ENCODE data around the gene UNK. TPM values are rescaled to one million over a fixed set of nuclear protein-coding genes. Genes with fewer than 3 reads are reported as not detected.

Gene UNK
- total and polyA plus RNA-seq, 2 of the 13 experiments (the other 11 are each of a cell fraction or from before 2014, with no cell fraction given): 31.6 to 33.0 TPM

DNA sequence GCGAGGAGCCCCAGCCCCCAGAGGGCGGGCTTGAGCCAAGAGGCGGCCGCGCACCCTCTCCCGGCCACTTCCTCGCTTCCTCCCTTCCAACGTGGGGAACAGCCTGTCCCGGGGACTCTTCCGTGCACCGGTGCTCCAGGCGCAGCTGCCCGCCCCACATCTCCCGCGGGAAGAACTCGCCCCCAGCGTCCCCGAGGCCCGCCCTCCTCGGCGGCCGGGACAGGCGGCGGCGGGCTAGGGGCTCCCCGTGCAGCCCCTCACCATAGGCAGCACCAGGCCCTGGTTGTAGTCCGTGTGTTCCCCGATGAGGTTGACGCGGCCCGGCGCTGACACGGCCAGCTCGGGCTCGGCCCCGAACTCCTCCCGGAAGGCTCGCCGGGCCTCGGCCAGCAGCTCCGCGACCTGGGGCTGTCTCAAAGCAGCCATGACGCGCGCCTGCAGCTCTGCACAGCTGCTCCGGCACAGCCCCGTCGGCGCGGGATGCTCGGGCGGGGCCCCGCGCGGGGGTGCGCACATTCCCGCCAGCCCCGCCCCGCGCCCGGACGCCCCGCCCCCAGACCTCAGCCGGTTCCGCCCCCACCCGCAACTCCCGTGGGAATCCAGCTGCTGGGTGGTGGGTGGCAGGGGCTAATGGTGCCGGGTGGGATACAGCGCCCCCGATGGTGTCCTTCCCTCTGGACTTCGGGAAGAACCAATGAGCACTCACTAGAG is 19.7 kb upstream of the UNK start, which contains the start of gene GALK1 (continued):
- TF ChIP-seq, protein P1, sequence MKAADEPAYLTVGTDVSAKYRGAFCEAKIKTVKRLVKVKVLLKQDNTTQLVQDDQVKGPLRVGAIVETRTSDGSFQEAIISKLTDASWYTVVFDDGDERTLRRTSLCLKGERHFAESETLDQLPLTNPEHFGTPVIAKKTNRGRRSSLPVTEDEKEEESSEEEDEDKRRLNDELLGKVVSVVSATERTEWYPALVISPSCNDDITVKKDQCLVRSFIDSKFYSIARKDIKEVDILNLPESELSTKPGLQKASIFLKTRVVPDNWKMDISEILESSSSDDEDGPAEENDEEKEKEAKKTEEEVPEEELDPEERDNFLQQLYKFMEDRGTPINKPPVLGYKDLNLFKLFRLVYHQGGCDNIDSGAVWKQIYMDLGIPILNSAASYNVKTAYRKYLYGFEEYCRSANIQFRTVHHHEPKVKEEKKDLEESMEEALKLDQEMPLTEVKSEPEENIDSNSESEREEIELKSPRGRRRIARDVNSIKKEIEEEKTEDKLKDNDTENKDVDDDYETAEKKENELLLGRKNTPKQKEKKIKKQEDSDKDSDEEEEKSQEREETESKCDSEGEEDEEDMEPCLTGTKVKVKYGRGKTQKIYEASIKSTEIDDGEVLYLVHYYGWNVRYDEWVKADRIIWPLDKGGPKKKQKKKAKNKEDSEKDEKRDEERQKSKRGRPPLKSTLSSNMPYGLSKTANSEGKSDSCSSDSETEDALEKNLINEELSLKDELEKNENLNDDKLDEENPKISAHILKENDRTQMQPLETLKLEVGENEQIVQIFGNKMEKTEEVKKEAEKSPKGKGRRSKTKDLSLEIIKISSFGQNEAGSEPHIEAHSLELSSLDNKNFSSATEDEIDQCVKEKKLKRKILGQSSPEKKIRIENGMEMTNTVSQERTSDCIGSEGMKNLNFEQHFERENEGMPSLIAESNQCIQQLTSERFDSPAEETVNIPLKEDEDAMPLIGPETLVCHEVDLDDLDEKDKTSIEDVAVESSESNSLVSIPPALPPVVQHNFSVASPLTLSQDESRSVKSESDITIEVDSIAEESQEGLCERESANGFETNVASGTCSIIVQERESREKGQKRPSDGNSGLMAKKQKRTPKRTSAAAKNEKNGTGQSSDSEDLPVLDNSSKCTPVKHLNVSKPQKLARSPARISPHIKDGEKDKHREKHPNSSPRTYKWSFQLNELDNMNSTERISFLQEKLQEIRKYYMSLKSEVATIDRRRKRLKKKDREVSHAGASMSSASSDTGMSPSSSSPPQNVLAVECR (CRISPR knock-in tag; IDR thresholded peaks at IDR 0.05; ENCODE audit: borderline replicate concordance): peak; percentile 63; the same call in 1 of the 2 replicates
- TF ChIP-seq, protein P2, sequence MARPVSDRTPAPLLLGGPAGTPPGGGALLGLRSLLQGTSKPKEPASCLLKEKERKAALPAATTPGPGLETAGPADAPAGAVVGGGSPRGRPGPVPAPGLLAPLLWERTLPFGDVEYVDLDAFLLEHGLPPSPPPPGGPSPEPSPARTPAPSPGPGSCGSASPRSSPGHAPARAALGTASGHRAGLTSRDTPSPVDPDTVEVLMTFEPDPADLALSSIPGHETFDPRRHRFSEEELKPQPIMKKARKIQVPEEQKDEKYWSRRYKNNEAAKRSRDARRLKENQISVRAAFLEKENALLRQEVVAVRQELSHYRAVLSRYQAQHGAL (CRISPR knock-in tag; IDR thresholded peaks at IDR 0.05; ENCODE audit: not compliant biosample characterization): peak; percentile 88
- TF ChIP-seq ZNF616 (CRISPR knock-in tag; IDR thresholded peaks at IDR 0.05; ENCODE audit: low read depth): peak; percentile 28; the same call in 1 of the 2 replicates
- no peak for TF ChIP-seq NFYB (CRISPR knock-in tag; IDR thresholded peaks at IDR 0.05)
- TF ChIP-seq ZNF235 (CRISPR knock-in tag; IDR thresholded peaks at IDR 0.05; ENCODE audit: borderline replicate concordance): no peak; the same call in 1 of the 2 replicates
- TF ChIP-seq, protein P3, sequence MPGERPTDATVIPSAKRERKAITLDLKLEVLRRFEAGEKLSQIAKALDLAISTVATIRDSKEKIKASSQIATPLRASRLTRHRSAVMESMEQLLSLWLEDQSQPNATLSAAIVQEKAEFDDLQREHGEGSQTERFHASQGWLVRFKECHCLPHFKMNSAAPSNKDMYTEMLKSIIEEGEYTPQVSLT (CRISPR knock-in tag; IDR thresholded peaks at IDR 0.05; ENCODE audit: borderline replicate concordance, low read depth): no peak
- TF ChIP-seq ZNF326 (CRISPR knock-in tag; IDR thresholded peaks at IDR 0.05; ENCODE audit: borderline replicate concordance): no peak
- no peak for TF ChIP-seq ETV6 (CRISPR knock-in tag; conservative IDR thresholded peaks at IDR 0.05)
- TF ChIP-seq ZNF12 (CRISPR knock-in tag; IDR thresholded peaks at IDR 0.05): no peak
- TF ChIP-seq ZMYM4 (CRISPR knock-in tag; IDR thresholded peaks at IDR 0.05): no peak
- TF ChIP-seq ZNF776 (CRISPR knock-in tag; IDR thresholded peaks at IDR 0.05): peak; percentile 41; the same call in 1 of the 2 replicates
- no peak for TF ChIP-seq CBX2 (IDR thresholded peaks at IDR 0.05; ENCODE audit: low read depth, low read length)
- TF ChIP-seq CBX2 (CRISPR knock-in tag; IDR thresholded peaks at IDR 0.05; ENCODE audit: low read depth): no peak
- TF ChIP-seq, protein P4, sequence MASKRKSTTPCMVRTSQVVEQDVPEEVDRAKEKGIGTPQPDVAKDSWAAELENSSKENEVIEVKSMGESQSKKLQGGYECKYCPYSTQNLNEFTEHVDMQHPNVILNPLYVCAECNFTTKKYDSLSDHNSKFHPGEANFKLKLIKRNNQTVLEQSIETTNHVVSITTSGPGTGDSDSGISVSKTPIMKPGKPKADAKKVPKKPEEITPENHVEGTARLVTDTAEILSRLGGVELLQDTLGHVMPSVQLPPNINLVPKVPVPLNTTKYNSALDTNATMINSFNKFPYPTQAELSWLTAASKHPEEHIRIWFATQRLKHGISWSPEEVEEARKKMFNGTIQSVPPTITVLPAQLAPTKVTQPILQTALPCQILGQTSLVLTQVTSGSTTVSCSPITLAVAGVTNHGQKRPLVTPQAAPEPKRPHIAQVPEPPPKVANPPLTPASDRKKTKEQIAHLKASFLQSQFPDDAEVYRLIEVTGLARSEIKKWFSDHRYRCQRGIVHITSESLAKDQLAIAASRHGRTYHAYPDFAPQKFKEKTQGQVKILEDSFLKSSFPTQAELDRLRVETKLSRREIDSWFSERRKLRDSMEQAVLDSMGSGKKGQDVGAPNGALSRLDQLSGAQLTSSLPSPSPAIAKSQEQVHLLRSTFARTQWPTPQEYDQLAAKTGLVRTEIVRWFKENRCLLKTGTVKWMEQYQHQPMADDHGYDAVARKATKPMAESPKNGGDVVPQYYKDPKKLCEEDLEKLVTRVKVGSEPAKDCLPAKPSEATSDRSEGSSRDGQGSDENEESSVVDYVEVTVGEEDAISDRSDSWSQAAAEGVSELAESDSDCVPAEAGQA (IDR thresholded peaks at IDR 0.05; ENCODE audit: low read depth): no peak; the same call in 1 of the 2 replicates
- TF ChIP-seq, protein P4 (CRISPR knock-in tag; IDR thresholded peaks at IDR 0.05; ENCODE audit: borderline replicate concordance): no peak
- TF ChIP-seq, protein P5, sequence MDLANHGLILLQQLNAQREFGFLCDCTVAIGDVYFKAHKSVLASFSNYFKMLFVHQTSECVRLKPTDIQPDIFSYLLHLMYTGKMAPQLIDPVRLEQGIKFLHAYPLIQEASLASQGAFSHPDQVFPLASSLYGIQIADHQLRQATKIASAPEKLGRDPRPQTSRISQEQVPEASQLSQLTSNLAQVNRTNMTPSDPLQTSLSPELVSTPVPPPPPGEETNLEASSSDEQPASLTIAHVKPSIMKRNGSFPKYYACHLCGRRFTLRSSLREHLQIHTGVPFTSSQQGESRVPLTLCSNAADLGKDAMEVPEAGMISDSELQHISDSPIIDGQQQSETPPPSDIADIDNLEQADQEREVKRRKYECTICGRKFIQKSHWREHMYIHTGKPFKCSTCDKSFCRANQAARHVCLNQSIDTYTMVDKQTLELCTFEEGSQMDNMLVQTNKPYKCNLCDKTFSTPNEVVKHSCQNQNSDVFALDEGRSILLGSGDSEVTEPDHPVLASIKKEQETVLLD (CRISPR knock-in tag; IDR thresholded peaks at IDR 0.05; ENCODE audit: low read depth): no peak

All from HepG2 (cell line).